GM08714 (cell line): ENCODE data around the gene DTX3L.

Source experiments
- H3K4me3 ChIP-seq: fragments of 200-500 bp; sonication (Bioruptor generic); 2 replicates; pipeline ENCODE4 v1.5.1; 2014; ENCODE audit warnings: mild to moderate bottlenecking, low read length, inconsistent platforms
- ZNF274 ChIP-seq: IDR thresholded peaks from 2 replicates; pipeline ENCODE4 v1.6.1; 2012; ENCODE audit warnings: mild to moderate bottlenecking, low read depth, low read length

Gene DTX3L

GRCh38 chr3:122577409-122578031 lies 13.4 kb downstream of the DTX3L start, which contains the start of gene PARP15:
Gene PARP15 (plus strand): TSS chr3:122577650. CDS start chr3:122577668, 18 bp downstream.
- H3K4me3 ChIP-seq, result peak within 1 kb of the TSS; percentile 83

GRCh38 chr3:122578069-122578740 lies 14.1 kb downstream of the DTX3L start:
- TF ChIP-seq ZNF274, result no peak
- peak overlapping the region; percentile 83 for H3K4me3 ChIP-seq

More at GRCh38 chr3:122577409-122578031, 13.4 kb downstream of the DTX3L start, which contains the start of gene PARP15:
- TF ChIP-seq ZNF274, result no peak

- no peak for TF ChIP-seq ZNF274
- no peak overlapping the region for H3K4me3 ChIP-seq
These were observed 16.3 kb downstream of the DTX3L start for GRCh38 chr3:122580470-122580869.

- TF ChIP-seq ZNF274, result no peak
- H3K4me3 ChIP-seq, result no peak overlapping the region
These were observed 17.5 kb downstream of the DTX3L start for GRCh38 chr3:122581622-122582021.

GRCh38 chr3:122582390-122582789 lies 18.3 kb downstream of the DTX3L start:
- H3K4me3 ChIP-seq, result no peak overlapping the region
- TF ChIP-seq ZNF274, result no peak

- no peak overlapping the region for H3K4me3 ChIP-seq
- no peak for TF ChIP-seq ZNF274
These were observed 22.0 kb downstream of the DTX3L start for GRCh38 chr3:122586098-122586497.

- H3K4me3 ChIP-seq, result no peak overlapping the region
- no peak for TF ChIP-seq ZNF274
These were observed 22.8 kb downstream of the DTX3L start for GRCh38 chr3:122586773-122587485.

GRCh38 chr3:122587572-122587971 lies 23.4 kb downstream of the DTX3L start:
- H3K4me3 ChIP-seq, result no peak overlapping the region
- TF ChIP-seq ZNF274, result no peak

- TF ChIP-seq ZNF274, result no peak
- H3K4me3 ChIP-seq, result no peak overlapping the region
These were observed 25.2 kb downstream of the DTX3L start for GRCh38 chr3:122589297-122589696.

GRCh38 chr3:122590610-122591009 lies 26.5 kb downstream of the DTX3L start:
- no peak for TF ChIP-seq ZNF274
- no peak overlapping the region for H3K4me3 ChIP-seq

GRCh38 chr3:122594025-122594424 lies 29.9 kb downstream of the DTX3L start:
- TF ChIP-seq ZNF274, result no peak
- H3K4me3 ChIP-seq, result no peak overlapping the region

GRCh38 chr3:122598151-122598550 lies 34.0 kb downstream of the DTX3L start:
- no peak for TF ChIP-seq ZNF274
- no peak overlapping the region for H3K4me3 ChIP-seq

GRCh38 chr3:122598556-122598955 lies 34.4 kb downstream of the DTX3L start:
- H3K4me3 ChIP-seq, result no peak overlapping the region

GRCh38 chr3:122602011-122602710 lies 38.0 kb downstream of the DTX3L start:
- no peak overlapping the region for H3K4me3 ChIP-seq
- no peak for TF ChIP-seq ZNF274

More at GRCh38 chr3:122598556-122598955, 34.4 kb downstream of the DTX3L start:
- TF ChIP-seq ZNF274, result no peak
